ENCODE results near the gene DNAJA1.
"Not testable (repeated sequence)": the region's sequence is repeated elsewhere in the genome, so short reads cannot be mapped to it uniquely, and the experiment has no call there.

The DNAJA1 gene

DNA sequence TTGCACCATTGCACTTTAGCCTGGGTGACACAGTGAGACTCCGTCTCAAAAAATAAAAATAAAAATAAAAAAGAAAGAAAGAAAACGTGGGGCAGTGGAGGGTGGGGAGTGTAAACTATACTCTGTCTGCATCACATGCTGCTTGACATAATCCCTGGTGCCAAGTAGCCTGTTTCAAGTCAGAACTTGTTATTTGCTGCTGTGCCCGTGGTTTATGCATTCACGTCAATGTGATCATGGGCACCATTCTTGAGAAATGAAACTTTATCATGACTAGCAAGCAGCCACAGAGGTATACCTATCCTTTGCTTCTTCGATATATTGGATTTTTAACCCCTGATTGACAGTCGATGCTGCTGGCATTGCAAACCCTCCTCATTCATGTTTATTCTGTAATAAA, 55.5 kb downstream of the DNAJA1 start:
- no peak for DNase-seq (ENCODE audit: low read depth in 4 of 4, low spot score in 1 of 4)

DNA sequence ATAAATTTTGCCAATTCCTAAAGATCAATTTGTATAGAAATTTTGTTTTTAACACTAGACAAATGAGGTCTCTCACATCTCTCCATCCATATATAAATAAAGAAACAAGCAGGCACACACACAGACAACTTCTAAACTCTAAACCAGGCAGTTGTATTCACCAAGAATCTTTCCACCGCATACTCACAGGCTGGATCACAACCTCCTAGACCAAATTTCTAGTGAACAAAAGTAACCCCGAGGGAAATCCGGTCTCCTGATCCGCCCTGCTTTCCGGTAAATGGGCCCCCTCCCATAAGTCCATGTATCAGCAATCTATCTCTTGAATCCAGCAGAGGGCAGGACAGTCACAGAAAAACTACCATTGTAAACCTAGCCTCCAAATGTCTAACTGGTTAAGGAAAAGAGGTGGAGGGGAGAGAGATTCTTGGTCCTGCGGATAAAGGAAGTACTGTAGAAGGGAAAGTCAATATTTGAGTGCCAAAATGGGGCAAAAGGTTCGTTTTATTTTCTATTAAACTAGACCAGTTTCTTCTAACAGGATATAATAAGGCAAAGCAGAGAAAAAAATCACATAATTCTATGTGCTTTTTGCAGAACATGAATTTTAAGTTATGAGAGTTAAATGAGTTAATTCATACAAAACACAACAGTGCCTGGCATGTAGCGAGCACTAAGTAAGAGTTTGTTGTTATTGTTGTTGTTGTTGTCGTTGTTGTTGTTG, 56.2 kb downstream of the DNAJA1 start:
- peak in 3 of 4 experiments; percentile 23 to 38 (median 35) for DNase-seq (ENCODE audit: low read depth in 4 of 4, low spot score in 1 of 4)

DNA sequence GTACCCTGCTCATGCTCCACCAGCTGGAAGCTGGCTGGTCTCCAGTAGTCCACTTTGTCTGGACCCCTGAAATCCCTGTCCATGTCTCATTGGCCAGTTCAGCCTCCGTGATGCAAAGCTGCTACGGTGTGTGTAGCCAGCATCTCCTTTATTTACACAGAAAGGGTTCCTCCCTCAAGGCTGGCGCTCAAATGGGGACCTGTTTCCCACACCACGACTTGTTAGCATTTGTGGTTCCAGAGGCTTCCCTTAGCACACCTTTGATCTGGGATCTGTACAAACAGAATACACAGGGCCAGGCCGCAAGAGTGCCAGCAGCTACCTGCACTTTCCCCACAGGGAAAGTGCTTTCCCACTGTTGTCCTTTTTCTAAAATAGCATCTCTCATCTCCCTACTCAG, 57.1 kb downstream of the DNAJA1 start:
- DNase-seq (ENCODE audit: low read depth in 4 of 4, low spot score in 1 of 4) = no peak

- no peak for DNase-seq (ENCODE audit: low read depth in 4 of 4, low spot score in 1 of 4)
Measured at GRCh38 chr9:33082538-33083326, 57.7 kb downstream of the DNAJA1 start.

DNA sequence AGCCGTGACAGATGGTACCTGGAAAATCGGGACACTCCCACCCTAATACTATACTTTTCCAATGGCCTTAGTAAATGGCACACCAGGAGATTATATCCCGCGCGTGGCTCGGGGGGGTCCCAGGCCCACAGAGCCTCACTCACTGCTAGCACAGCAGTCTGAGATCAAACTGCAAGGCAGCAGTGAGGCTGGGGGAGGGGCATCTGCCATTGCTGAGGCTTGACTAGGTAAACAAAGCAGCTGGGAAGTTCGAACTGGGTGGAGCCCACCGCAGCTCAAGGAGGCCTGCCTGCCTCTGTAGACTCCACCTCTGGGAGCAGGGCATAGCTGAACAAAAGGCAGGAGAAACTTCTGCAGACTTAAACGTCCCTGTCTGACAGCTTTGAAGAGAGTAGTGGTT, 60.6 kb downstream of the DNAJA1 start:
- not testable (repeated sequence) for DNase-seq (ENCODE audit: low read depth in 4 of 4, low spot score in 1 of 4)

All from stimulated activated CD4-positive, alpha-beta T cell treated with anti-CD3 and anti-CD28 coated beads, Interleukin-1b, Interleukin-23, amount 100 ng/mL, for 24 hours (primary cell).